K562 (cell line): ENCODE data around the gene RASD2.

Source experiments
- FOSL1 ChIP-seq: fragments of 200-800 bp; sonication (Bioruptor generic); conservative IDR thresholded peaks from 2 replicates; pipeline ENCODE4 v1.6.1; 2016; ENCODE audit warnings: missing genetic modification characterization, missing compliant biosample characterization
- PHF8 ChIP-seq: fragments of 200-600 bp; sonication (generic); IDR thresholded peaks from 2 replicates; pipeline ENCODE4 v1.6.1; 2012; ENCODE audit warnings: mixed run types, mild to moderate bottlenecking, inconsistent platforms, low read length, moderate library complexity, borderline replicate concordance
- RAD21 ChIP-seq, 2 experiments: fragments of 250-450 bp in 1 of 2; fragments of 450-650 bp in 1 of 2; sonication (Bioruptor Pico) in 1 of 2; formaldehyde crosslinking in 1 of 2; IDR thresholded peaks in 1 of 2; conservative IDR thresholded peaks in 1 of 2; 2 replicates each; pipeline versions ENCODE4 v1.4.0 to v1.8.0; 2020 to 2022; ENCODE audit warnings: mild to moderate bottlenecking in 2 of 2, moderate library complexity in 1 of 2
- ZC3H11A ChIP-seq: IDR thresholded peaks from 2 replicates; pipeline ENCODE4 v1.6.1; 2012; ENCODE audit warnings: low read depth, low read length, improper control_type of control experiment
- ZNF444 ChIP-seq: fragments of 250-450 bp; sonication (Bioruptor Pico); IDR thresholded peaks from 2 replicates; pipeline ENCODE4 v1.4.0; 2020; ENCODE audit warnings: mild to moderate bottlenecking, moderate library complexity
- ZNF644 ChIP-seq: fragments of 200-800 bp; sonication (Bioruptor generic); IDR thresholded peaks from 2 replicates; pipeline ENCODE4 v1.6.1; 2016; ENCODE audit warnings: low read depth, missing genetic modification characterization, missing compliant biosample characterization

- no peak for TF ChIP-seq ZNF644
- TF ChIP-seq ZC3H11A: no peak
- no peak for TF ChIP-seq ZNF444 (CRISPR knock-in tag)
- no peak for TF ChIP-seq FOSL1
- TF ChIP-seq PHF8: no peak
- no peak for TF ChIP-seq RAD21 (CRISPR knock-in tag; conservative IDR thresholded peaks at IDR 0.05 in 1 of 2, IDR thresholded peaks at IDR 0.05 in 1 of 2)
These were observed 37.8 kb upstream of the RASD2 start for GRCh38 chr22:35502836-35503235.
